OCI-LY3 (cell line): ENCODE measurements around the gene MAPT.

Experiments used
- CTCF ChIP-seq: fragments of 200-600, 300-600 bp; sonication (generic); IDR thresholded peaks from 2 replicates; pipeline ENCODE4 v1.5.1; 2014; ENCODE audit warnings: antibody characterized with exemption, low read length, low read depth
- EZH2phosphoT487 ChIP-seq: fragments of 200-600 bp; shearing (Covaris generic); IDR thresholded peaks from 2 replicates; pipeline ENCODE4 v1.6.1; 2018; ENCODE audit warnings: antibody characterized with exemption, mixed run types, low read depth

- no peak for TF ChIP-seq CTCF
- TF ChIP-seq EZH2phosphoT487: no peak
Measured at GRCh38 chr17:45847747-45848146, 46.6 kb upstream of the MAPT start.
